Measurements from ENCODE around the gene NIT1. TPM values are rescaled to one million over a fixed set of nuclear protein-coding genes. Genes with fewer than 3 reads are reported as not detected.
A peak's percentile ranks its signal among the peaks of the same experiment; 100 is the strongest.

NIT1 gene
- total RNA-seq, 1 donor from 2014 or later, result 58.6 TPM

DNA sequence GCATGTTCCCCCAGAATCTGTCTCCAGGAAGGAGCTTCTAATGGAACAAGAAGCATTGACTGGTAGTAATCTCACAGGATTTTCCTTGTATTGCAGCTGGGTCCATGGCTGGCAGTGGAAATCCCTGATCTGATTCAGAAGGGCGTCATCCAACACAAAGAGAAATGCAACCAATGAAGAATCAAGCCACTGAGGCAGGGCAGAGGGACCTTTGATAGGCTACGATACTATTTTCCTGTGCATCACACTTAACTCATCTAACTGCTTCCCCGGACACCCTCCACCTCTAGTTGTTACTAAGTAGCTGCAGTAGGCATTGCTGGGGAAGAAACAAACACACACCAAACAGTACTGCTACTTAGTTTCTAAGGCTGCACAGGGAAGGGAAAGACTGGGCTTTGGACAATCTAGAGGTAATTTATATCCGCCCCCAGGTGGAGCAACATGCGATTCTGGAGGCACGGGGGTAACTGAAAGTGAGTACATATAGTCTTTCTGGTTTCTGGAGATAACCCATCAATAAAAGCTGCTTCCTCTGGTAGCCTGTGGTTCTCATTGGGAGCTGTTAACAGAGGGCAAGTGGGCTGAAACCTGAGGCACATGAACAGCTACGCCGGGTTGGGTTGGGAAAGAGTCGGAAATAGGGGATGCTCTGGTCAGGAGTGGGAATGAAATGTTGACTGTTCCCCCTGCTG lies 40.6 kb downstream of the NIT1 start:
- H3K27me3 Mint-ChIP-seq, result no peaks in the 10 kb centered on the region
- H3K36me3 Mint-ChIP-seq (ENCODE audit: insufficient read depth), result peaks cover 21% of the 10 kb centered on the region
- TF ChIP-seq, protein P1, sequence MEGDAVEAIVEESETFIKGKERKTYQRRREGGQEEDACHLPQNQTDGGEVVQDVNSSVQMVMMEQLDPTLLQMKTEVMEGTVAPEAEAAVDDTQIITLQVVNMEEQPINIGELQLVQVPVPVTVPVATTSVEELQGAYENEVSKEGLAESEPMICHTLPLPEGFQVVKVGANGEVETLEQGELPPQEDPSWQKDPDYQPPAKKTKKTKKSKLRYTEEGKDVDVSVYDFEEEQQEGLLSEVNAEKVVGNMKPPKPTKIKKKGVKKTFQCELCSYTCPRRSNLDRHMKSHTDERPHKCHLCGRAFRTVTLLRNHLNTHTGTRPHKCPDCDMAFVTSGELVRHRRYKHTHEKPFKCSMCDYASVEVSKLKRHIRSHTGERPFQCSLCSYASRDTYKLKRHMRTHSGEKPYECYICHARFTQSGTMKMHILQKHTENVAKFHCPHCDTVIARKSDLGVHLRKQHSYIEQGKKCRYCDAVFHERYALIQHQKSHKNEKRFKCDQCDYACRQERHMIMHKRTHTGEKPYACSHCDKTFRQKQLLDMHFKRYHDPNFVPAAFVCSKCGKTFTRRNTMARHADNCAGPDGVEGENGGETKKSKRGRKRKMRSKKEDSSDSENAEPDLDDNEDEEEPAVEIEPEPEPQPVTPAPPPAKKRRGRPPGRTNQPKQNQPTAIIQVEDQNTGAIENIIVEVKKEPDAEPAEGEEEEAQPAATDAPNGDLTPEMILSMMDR (IDR thresholded peaks at IDR 0.05; ENCODE audit: unreplicated experiment), result no peak
- peak overlapping the region; percentile 6 for H3K27ac Mint-ChIP-seq
- H3K4me3 Mint-ChIP-seq (ENCODE audit: low read depth), result peak overlapping the region; percentile 80
- H3K9me3 Mint-ChIP-seq (ENCODE audit: low read depth), result no peaks in the 10 kb centered on the region
- DNase-seq (ENCODE audit: low spot score, unreplicated experiment), result no peak
- H3K4me1 Mint-ChIP-seq (ENCODE audit: low read depth), result peaks cover 17% of the 10 kb centered on the region

DNA sequence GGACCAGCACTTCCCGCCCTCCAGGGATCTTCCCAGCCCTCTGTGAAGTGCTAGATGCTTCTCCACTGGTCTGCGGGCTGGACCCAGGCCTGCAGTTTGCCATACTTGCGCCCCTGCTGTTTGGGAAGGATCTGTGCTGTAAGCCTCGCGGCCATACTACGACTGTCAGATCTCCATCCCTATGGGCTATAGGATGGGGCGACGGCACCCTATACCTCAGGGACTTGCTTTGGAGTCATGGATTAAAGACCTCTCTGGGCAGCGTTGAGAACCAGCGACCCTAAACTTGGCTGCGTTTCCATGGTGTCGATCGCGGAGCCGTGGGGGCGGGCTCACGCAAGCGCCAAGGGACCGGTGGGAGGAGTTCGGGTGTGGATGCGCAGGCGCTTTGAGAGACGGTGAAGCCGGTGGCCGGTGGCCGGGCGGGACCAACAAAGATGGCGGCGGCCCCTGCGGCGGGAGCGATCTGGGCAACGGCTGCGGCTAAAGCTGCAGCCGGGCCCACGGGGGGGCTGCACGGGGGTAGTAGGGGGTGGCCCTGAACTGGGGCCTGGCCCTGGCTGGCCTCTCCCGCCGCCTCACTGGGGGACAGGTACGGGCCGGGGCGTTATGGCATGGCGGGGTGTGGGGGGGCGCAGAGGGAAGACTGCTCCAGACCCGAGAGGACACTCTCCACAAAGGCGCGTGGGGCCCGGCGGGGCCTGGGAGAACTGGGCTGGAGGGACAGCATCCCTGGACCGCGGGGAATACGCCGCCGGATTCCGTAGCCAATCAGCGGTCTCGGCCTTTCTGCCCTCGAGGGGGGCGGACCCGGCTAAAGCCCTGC lies 41.4 kb downstream of the NIT1 start, which contains the start of gene USP21:
TSS of gene USP21 (plus strand) at position 414 of the 826 bp plus-strand sequence. CDS start 1,141 bp downstream, outside the sequence.
- Mint-ChIP-seq H3K9me3 (ENCODE audit: low read depth) (no peaks in the 10 kb centered on the region), H3K27me3 (no peaks in the 10 kb centered on the region), H3K36me3 (ENCODE audit: insufficient read depth) (peaks cover 26% of the 10 kb centered on the region), H3K4me3 (ENCODE audit: low read depth) (peak within 1 kb of the TSS; percentile 80), H3K4me1 (ENCODE audit: low read depth) (peaks cover 17% of the 10 kb centered on the region), H3K27ac (peak within 1 kb of the TSS; percentile 82)
- TF ChIP-seq, protein P1 (IDR thresholded peaks at IDR 0.05; ENCODE audit: unreplicated experiment), result peak; percentile 27
- peak; percentile 85 for DNase-seq (ENCODE audit: low spot score, unreplicated experiment)

DNA sequence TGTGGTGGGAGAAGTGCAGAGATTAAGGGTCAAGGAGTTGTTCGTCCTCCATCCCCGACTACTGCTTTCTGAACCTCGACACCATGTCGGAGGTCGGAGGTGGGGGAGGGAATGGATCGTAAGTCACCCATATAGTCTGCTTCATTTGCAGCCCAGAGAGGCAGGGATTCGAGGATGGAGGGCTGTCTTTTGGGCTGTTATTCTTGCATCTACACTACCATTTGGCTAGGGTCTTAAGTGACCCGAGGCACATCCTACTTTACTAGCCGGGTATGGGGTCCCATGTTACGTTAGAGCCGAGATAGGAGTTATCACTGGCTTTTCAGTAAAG lies 42.0 kb downstream of the NIT1 start:
- peak overlapping the region; percentile 80 for H3K4me3 Mint-ChIP-seq (ENCODE audit: low read depth)
- TF ChIP-seq, protein P1 (IDR thresholded peaks at IDR 0.05; ENCODE audit: unreplicated experiment), result no peak
- H3K9me3 Mint-ChIP-seq (ENCODE audit: low read depth), result no peaks in the 10 kb centered on the region
- no peaks in the 10 kb centered on the region for H3K27me3 Mint-ChIP-seq
- H3K4me1 Mint-ChIP-seq (ENCODE audit: low read depth), result peaks cover 15% of the 10 kb centered on the region
- DNase-seq (ENCODE audit: low spot score, unreplicated experiment), result no peak
- peaks cover 30% of the 10 kb centered on the region for H3K36me3 Mint-ChIP-seq (ENCODE audit: insufficient read depth)
- peak overlapping the region; percentile 61 for H3K27ac Mint-ChIP-seq

DNA sequence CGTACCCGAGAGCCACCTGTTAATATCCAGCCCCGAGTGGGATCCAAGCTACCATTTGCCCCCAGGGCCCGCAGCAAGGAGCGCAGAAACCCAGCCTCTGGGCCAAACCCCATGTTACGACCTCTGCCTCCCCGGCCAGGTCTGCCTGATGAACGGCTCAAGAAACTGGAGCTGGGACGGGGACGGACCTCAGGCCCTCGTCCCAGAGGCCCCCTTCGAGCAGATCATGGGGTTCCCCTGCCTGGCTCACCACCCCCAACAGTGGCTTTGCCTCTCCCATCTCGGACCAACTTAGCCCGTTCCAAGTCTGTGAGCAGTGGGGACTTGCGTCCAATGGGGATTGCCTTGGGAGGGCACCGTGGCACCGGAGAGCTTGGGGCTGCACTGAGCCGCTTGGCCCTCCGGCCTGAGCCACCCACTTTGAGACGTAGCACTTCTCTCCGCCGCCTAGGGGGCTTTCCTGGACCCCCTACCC lies 42.8 kb downstream of the NIT1 start:
- Mint-ChIP-seq H3K4me3 (ENCODE audit: low read depth) (peak overlapping the region; percentile 80), H3K9me3 (ENCODE audit: low read depth) (no peaks in the 10 kb centered on the region), H3K27me3 (no peaks in the 10 kb centered on the region), H3K27ac (no peak overlapping the region), H3K36me3 (ENCODE audit: insufficient read depth) (peaks cover 33% of the 10 kb centered on the region), H3K4me1 (ENCODE audit: low read depth) (peaks cover 16% of the 10 kb centered on the region)
- TF ChIP-seq, protein P1 (IDR thresholded peaks at IDR 0.05; ENCODE audit: unreplicated experiment), result no peak
- DNase-seq (ENCODE audit: low spot score, unreplicated experiment), result no peak

DNA sequence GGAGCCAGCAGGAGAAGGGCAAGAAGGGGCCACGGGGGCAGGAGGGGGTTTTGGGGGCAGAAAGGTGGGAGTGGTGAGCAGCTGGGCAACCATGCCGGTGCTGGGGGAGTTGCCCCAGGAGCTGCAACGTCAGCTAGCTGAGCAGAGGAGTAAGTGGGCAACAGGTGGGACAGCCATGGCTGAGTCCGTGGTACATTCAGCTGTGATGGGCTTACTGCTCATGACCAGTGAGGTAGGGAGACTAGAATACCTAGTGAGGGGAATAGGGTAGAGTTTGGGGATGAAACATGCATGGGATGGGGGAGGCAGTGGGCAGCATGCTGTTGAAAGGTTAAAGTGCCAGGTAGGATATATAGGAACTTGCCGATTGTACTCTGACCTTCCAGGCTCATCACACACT lies 43.7 kb downstream of the NIT1 start:
- H3K4me1 Mint-ChIP-seq (ENCODE audit: low read depth), result peaks cover 16% of the 10 kb centered on the region
- peaks cover 32% of the 10 kb centered on the region for H3K36me3 Mint-ChIP-seq (ENCODE audit: insufficient read depth)
- H3K27ac Mint-ChIP-seq, result no peak overlapping the region
- no peak for DNase-seq (ENCODE audit: low spot score, unreplicated experiment)
- TF ChIP-seq, protein P1 (IDR thresholded peaks at IDR 0.05; ENCODE audit: unreplicated experiment), result no peak
- peak overlapping the region; percentile 37 for H3K4me3 Mint-ChIP-seq (ENCODE audit: low read depth)
- H3K27me3 Mint-ChIP-seq, result no peaks in the 10 kb centered on the region
- no peaks in the 10 kb centered on the region for H3K9me3 Mint-ChIP-seq (ENCODE audit: low read depth)
